Suprapubic skin (tissue), 3 donors: ENCODE measurements around the gene KAZN.

Experiments used
- EP300 ChIP-seq: sonication (generic); formaldehyde crosslinking; IDR thresholded peaks from one replicate; pipeline ENCODE4 v1.6.1; 2017; ENCODE audit warnings: antibody characterized with exemption
- POLR2A ChIP-seq, 2 donors: fragments of 450-650 bp; IDR thresholded peaks; one replicate each; pipeline ENCODE4 v1.6.1; 2017; ENCODE audit warnings: antibody characterized with exemption in 2 of 2, mild to moderate bottlenecking in 2 of 2, moderate library complexity in 2 of 2
- TF ChIP-seq, protein P1 (sequence below), 2 donors: fragments of 200-600 bp in 1 of 2; fragments of 450-650 bp in 1 of 2; sonication (generic) in 1 of 2; IDR thresholded peaks; one replicate each; pipeline ENCODE4 v1.5.1; 2016 to 2019; ENCODE audit warnings: antibody characterized with exemption in 2 of 2, mild to moderate bottlenecking in 1 of 2, moderate library complexity in 1 of 2

DNA sequence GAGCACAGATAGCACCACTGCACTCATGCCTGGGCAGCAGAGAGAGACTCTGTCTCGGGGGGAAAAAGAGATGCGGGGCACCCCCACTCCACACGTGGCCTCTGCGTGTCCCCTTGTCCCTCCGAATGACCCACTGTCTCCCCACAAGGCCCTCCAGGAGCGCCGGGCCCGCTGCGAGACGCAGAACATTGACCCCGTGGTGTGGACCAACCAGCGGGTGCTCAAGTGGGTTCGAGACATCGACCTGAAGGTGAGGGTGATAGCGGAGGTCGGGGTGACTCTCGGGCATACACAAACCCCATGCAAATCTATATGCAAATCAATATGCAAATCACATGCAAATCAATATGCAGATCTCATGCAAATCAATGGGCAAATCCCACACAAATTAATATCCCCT, 504.7 kb downstream of the KAZN start:
- no peak for TF ChIP-seq EP300
- TF ChIP-seq, protein P1, sequence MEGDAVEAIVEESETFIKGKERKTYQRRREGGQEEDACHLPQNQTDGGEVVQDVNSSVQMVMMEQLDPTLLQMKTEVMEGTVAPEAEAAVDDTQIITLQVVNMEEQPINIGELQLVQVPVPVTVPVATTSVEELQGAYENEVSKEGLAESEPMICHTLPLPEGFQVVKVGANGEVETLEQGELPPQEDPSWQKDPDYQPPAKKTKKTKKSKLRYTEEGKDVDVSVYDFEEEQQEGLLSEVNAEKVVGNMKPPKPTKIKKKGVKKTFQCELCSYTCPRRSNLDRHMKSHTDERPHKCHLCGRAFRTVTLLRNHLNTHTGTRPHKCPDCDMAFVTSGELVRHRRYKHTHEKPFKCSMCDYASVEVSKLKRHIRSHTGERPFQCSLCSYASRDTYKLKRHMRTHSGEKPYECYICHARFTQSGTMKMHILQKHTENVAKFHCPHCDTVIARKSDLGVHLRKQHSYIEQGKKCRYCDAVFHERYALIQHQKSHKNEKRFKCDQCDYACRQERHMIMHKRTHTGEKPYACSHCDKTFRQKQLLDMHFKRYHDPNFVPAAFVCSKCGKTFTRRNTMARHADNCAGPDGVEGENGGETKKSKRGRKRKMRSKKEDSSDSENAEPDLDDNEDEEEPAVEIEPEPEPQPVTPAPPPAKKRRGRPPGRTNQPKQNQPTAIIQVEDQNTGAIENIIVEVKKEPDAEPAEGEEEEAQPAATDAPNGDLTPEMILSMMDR (IDR thresholded peaks at IDR 0.05) = no peak
- no peak for TF ChIP-seq POLR2A (IDR thresholded peaks at IDR 0.05)
